Panc1 (cell line): ENCODE data around the gene MALL. TPM values are rescaled to one million over a fixed set of nuclear protein-coding genes. Genes with fewer than 3 reads are reported as not detected.

Experiments used
- ATAC-seq: fragments of 200-7000 bp; cut with Tn5 transposase; 2 replicates; pipeline ENCODE4 v1.9.1; 2020; ENCODE audit warnings: mild to moderate bottlenecking, moderate library complexity
- BruUV-seq: library from RNA; stranded (reverse); fragments of 400-500 nt; replicated peaks from 2 replicates; lab custom pipeline; 2021; lab: Mats Ljungman, UMichigan
- CTCF ChIA-PET: fragments of 300-600 bp; sonication (Branson Sonifier 250); formaldehyde crosslinking; loops from one replicate; lab custom pipeline; 2022; ENCODE audit warnings: antibody characterized with exemption; lab: Charles Lee
- POLR2A ChIA-PET: fragments of 300-600 bp; sonication (Branson Sonifier 250); formaldehyde crosslinking; loops from one replicate; lab custom pipeline; 2022; ENCODE audit warnings: antibody characterized with exemption; lab: Charles Lee
- DNase-seq: peaks from one replicate; pipeline ENCODE4 v3.0.0-alpha.2; 2010; ENCODE audit warnings: low read depth, low spot score
- H3K27ac ChIP-seq: 2 replicates; pipeline ENCODE4 v1.5.1; 2011; ENCODE audit warnings: mild to moderate bottlenecking, low read length, inconsistent platforms
- H3K27me3 ChIP-seq: fragments of 200-500 bp; sonication (Bioruptor generic); 2 replicates; pipeline ENCODE4 v1.6.0; 2014; ENCODE audit warnings: low read length, inconsistent platforms; ENCODE audit not compliant: control insufficient read depth, insufficient read depth
- H3K36me3 ChIP-seq: fragments of 200-500 bp; sonication (Bioruptor generic); 2 replicates; pipeline ENCODE4 v1.5.1; 2014; ENCODE audit warnings: inconsistent platforms, mild to moderate bottlenecking, low read length, moderate library complexity; ENCODE audit not compliant: control insufficient read depth, insufficient read depth
- H3K4me1 ChIP-seq: 2 replicates; pipeline ENCODE4 v1.5.1; 2011; ENCODE audit warnings: inconsistent platforms, mild to moderate bottlenecking, low read length, moderate library complexity; ENCODE audit not compliant: control insufficient read depth, insufficient read depth
- H3K4me3 ChIP-seq, 2 experiments: 2 replicates each; pipeline ENCODE4 v1.5.1; 2011 to 2012; ENCODE audit warnings: low read depth in 2 of 2, low read length in 2 of 2, mild to moderate bottlenecking in 2 of 2, inconsistent platforms in 1 of 2, moderate library complexity in 1 of 2
- H3K9me3 ChIP-seq: fragments of 200-500 bp; sonication (Bioruptor generic); 2 replicates; pipeline ENCODE4 v1.5.1; 2014; ENCODE audit warnings: low read depth, mild to moderate bottlenecking, inconsistent platforms, low read length, moderate library complexity; ENCODE audit not compliant: control insufficient read depth, insufficient read depth
- POLR2AphosphoS5 ChIP-seq: IDR thresholded peaks from 2 replicates; pipeline ENCODE4 v1.6.1; 2012; ENCODE audit warnings: mild to moderate bottlenecking, low read depth, low read length, moderate library complexity
- REST ChIP-seq, 2 experiments: IDR thresholded peaks; 2 replicates each; pipeline ENCODE4 v1.6.1; 2011 to 2012; ENCODE audit warnings: low read depth in 2 of 2, control low read depth in 1 of 2, low read length in 1 of 2, mild to moderate bottlenecking in 1 of 2, moderate library complexity in 1 of 2; ENCODE audit not compliant: insufficient read depth in 1 of 2
- SIN3A ChIP-seq: IDR thresholded peaks from 2 replicates; pipeline ENCODE4 v1.6.1; 2012; ENCODE audit warnings: low read depth, mild to moderate bottlenecking, low read length, moderate library complexity, borderline replicate concordance; ENCODE audit not compliant: insufficient read depth
- TCF7L2 ChIP-seq: IDR thresholded peaks from 2 replicates; pipeline ENCODE4 v1.6.1; 2011; ENCODE audit warnings: mild to moderate bottlenecking, low read depth, low read length, inconsistent platforms
- in situ Hi-C: cut with HindIII; loops from 2 replicates; pipeline ENCODE4 v1.10.0; 2016; ENCODE audit warnings: low sequenced_read_pairs, low pct_unique_long_range_greater_than_20kb
- intact Hi-C: fragments of 100-400 bp; cut with micrococcal nuclease; formaldehyde crosslinking; loops from one replicate; pipeline ENCODE4 v1.10.0; 2022; ENCODE audit not compliant: unreplicated experiment
- total RNA-seq: library from RNA; stranded (reverse); gene quantifications from one replicate; pipeline ENCODE4 v1.2.1, GENCODE V29; 2021; ENCODE audit not compliant: unreplicated experiment
- TF ChIP-seq, protein P1 (sequence below): fragments of 450-650 bp; IDR thresholded peaks from 2 replicates; pipeline ENCODE4 v1.5.1; 2017; ENCODE audit warnings: mild to moderate bottlenecking

Gene MALL
- total RNA-seq, 1 experiment from 2014 or later = 159 TPM

GRCh38 chr2:110126086-110126773 is 10.6 kb upstream of the MALL start:
- no peaks in the 10 kb centered on the region for H3K36me3 ChIP-seq
- TF ChIP-seq, protein P1, sequence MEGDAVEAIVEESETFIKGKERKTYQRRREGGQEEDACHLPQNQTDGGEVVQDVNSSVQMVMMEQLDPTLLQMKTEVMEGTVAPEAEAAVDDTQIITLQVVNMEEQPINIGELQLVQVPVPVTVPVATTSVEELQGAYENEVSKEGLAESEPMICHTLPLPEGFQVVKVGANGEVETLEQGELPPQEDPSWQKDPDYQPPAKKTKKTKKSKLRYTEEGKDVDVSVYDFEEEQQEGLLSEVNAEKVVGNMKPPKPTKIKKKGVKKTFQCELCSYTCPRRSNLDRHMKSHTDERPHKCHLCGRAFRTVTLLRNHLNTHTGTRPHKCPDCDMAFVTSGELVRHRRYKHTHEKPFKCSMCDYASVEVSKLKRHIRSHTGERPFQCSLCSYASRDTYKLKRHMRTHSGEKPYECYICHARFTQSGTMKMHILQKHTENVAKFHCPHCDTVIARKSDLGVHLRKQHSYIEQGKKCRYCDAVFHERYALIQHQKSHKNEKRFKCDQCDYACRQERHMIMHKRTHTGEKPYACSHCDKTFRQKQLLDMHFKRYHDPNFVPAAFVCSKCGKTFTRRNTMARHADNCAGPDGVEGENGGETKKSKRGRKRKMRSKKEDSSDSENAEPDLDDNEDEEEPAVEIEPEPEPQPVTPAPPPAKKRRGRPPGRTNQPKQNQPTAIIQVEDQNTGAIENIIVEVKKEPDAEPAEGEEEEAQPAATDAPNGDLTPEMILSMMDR = no peak
- TF ChIP-seq REST (IDR thresholded peaks at IDR 0.05; ENCODE audit: insufficient read depth in 1 of 2, low read depth in 2 of 2, low read length in 1 of 2) (no peak), POLR2AphosphoS5 (no peak), TCF7L2 (no peak), SIN3A (no peak)
- no peak overlapping the region; the same call in 1 of the 2 replicates for H3K27ac ChIP-seq
- H3K9me3 ChIP-seq = no peaks in the 10 kb centered on the region
- H3K27me3 ChIP-seq = no peaks in the 10 kb centered on the region
- no peak overlapping the region for H3K4me3 ChIP-seq
- in situ Hi-C loops (no loop called here), intact Hi-C loops (no loop called here)
- POLR2A ChIA-PET = no interaction called here
- CTCF ChIA-PET = no interaction called here
- DNase-seq (no peak), ATAC-seq (no peak)
- BruUV-seq = no TSS peak
- no peaks in the 10 kb centered on the region for H3K4me1 ChIP-seq

DNA sequence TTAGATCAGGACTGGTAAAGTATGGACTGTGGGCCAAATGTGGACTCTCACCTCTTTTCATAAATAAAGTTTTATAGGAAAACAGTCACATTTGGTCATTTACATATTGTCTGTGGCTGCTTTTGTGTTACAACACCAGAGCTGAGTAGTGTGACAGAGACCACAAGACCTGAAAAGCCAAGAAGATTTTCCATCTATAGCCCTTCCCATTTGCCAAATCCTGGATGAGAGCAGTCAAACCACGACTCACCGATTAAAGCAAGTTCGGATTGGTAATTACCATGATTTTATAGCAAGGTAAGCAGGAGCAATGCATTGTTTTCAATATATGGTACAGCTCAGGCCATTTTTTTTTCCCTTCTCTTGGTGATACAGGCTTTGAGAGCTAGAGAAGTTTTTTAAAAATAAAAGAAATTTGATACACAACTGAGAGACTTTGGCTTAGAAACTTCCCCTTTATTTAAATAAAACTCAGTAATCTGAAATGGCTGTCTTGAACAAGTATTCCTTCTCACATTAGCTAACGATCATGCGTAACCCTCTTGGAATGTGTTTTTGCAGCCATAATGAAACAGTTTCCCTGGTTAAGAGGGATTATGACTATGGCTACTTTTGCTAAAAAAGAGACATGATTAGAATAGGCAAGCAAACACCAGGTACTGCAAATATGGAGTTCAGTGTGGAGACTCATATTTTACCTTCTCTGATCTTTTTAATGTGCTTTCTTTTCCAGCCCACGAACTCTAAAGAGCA is 9.5 kb upstream of the MALL start:
- CTCF ChIA-PET = interaction anchor here (1.2 kb wide), 1 partner anchor 9 kb away, joined by 4 read pairs; the partner anchor contains the start of gene MALL
- Histone ChIP-seq H3K27ac (peak overlapping the region; percentile 45; the same call in 1 of the 2 replicates), H3K36me3 (no peaks in the 10 kb centered on the region), H3K4me1 (no peaks in the 10 kb centered on the region; the same call in 1 of the 2 replicates), H3K4me3 (no peak overlapping the region), H3K9me3 (no peaks in the 10 kb centered on the region), H3K27me3 (no peaks in the 10 kb centered on the region)
- TF ChIP-seq TCF7L2 (no peak), SIN3A (no peak), REST (IDR thresholded peaks at IDR 0.05; ENCODE audit: insufficient read depth in 1 of 2, low read depth in 2 of 2, low read length in 1 of 2) (no peak), POLR2AphosphoS5 (no peak)
- TF ChIP-seq, protein P1 = no peak
- in situ Hi-C loops (no loop called here), intact Hi-C loops (no loop called here)
- POLR2A ChIA-PET = interaction anchor here (0.8 kb wide), 1 partner anchor 19 kb away, joined by 4 read pairs; no protein-coding TSS in a partner anchor
- ATAC-seq (no peak), DNase-seq (no peak)
- no TSS peak for BruUV-seq
